Mesothelial cell of epicardium (in vitro differentiated cells): ENCODE data around the gene FOXE3. TPM values are rescaled to one million over a fixed set of nuclear protein-coding genes. Genes with fewer than 3 reads are reported as not detected.

Experiments used
- DNase-seq, 2 experiments: peaks; one replicate each; pipeline ENCODE4 v3.0.0; 2021; ENCODE audit warnings: low spot score in 2 of 2; ENCODE audit not compliant: unreplicated experiment in 2 of 2
- H3K27ac Mint-ChIP-seq: 2 replicates; pipeline ENCODE4 v1.8.0; 2021; ENCODE audit warnings: mixed read lengths
- H3K27me3 Mint-ChIP-seq: 2 replicates; pipeline ENCODE4 v1.8.0; 2021; ENCODE audit warnings: low read depth, mixed read lengths
- H3K36me3 Mint-ChIP-seq: 2 replicates; pipeline ENCODE4 v1.8.0; 2021; ENCODE audit warnings: mixed read lengths
- H3K4me1 Mint-ChIP-seq: 2 replicates; pipeline ENCODE4 v1.8.0; 2021; ENCODE audit warnings: mixed read lengths
- H3K4me3 Mint-ChIP-seq: 2 replicates; pipeline ENCODE4 v1.8.0; 2021; ENCODE audit warnings: mild to moderate bottlenecking, moderate library complexity, mixed read lengths
- H3K9me3 Mint-ChIP-seq: 2 replicates; pipeline ENCODE4 v1.8.0; 2021; ENCODE audit warnings: mixed read lengths
- CTCF ChIP-seq: fragments of 200-600 bp; sonication (generic); IDR thresholded peaks from one replicate; pipeline ENCODE4 v1.5.0; 2021; ENCODE audit warnings: antibody characterized with exemption; ENCODE audit not compliant: unreplicated experiment
- total RNA-seq: library from RNA; stranded (reverse); gene quantifications from 3 replicates; pipeline ENCODE4 v1.2.1, GENCODE V29; 2021

Gene FOXE3
- total RNA-seq, 1 donor from 2014 or later = not detected

DNA sequence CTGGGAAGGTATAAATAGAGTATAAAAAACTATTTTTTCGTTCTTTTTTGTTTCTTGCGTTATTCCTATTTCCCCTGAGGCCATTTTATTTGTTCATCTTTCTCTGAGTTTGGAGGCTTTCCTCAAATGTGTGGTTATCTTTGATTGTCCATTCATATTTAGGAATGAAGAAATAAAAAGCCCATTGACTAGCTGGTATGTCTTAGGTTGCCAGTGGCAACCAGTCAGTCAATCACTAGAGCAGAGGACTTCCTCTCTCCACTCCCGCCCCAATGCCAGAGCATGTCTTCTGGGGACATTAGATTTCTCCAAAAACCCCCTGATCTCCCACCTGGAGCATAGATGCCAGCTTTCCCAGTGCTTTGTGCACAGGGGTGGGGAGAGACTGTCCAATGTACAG lies 20.7 kb upstream of the FOXE3 start:
- H3K27me3 Mint-ChIP-seq = peaks cover 63% of the 10 kb centered on the region

GRCh38 chr1:47396671-47397196 lies 19.4 kb upstream of the FOXE3 start:
- Mint-ChIP-seq H3K9me3 (no peaks in the 10 kb centered on the region), H3K27ac (no peak overlapping the region), H3K36me3 (no peaks in the 10 kb centered on the region), H3K4me3 (no peak overlapping the region), H3K27me3 (peaks cover 71% of the 10 kb centered on the region), H3K4me1 (peaks cover 3% of the 10 kb centered on the region)
- TF ChIP-seq CTCF = no peak
- DNase-seq = no peak

More for the DNA sequence above, 20.7 kb upstream of the FOXE3 start:
- Mint-ChIP-seq H3K9me3 (no peaks in the 10 kb centered on the region), H3K4me3 (no peak overlapping the region), H3K36me3 (no peaks in the 10 kb centered on the region), H3K27ac (no peak overlapping the region), H3K4me1 (peaks cover 3% of the 10 kb centered on the region)
- DNase-seq = no peak
- no peak for TF ChIP-seq CTCF

DNA sequence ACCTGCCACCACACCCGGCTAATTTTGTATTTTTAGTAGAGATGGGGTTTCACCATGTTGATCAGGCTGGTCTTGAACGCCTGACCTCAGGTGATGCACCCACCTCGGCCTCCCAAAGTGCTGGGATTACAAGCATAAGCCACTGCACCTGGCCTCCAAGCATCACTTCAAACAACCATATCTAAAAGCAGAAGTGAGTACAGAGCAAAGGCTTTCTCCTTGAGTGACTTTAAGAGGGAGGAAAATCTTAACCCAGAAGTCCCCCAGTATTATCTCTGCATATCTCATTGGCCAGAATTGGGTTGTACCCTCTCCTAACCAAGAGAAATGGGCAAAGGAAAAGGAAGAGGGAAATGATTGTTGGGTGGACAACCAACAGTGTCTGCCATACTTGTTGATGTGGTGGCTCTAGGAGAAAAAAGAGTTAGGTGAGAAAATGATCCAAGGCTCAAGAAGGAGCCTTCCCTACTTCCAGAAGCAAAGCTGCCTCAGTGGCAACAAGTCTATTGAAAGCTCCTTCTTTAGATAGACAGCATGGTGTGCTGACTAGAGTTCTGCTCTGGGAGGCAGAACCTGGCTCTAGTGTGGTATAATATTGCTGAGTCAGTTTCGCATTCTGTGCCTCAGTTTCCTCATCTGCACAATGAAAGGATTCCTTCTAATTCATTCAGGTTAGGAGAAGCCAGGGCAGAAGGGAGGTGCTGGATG lies 16.8 kb upstream of the FOXE3 start:
- no peak overlapping the region for H3K27ac Mint-ChIP-seq
- H3K4me1 Mint-ChIP-seq = no peaks in the 10 kb centered on the region
- no peak for TF ChIP-seq CTCF
- H3K9me3 Mint-ChIP-seq = no peaks in the 10 kb centered on the region
- peaks cover 70% of the 10 kb centered on the region for H3K27me3 Mint-ChIP-seq
- no peaks in the 10 kb centered on the region for H3K36me3 Mint-ChIP-seq
- no peak for DNase-seq
- no peak overlapping the region for H3K4me3 Mint-ChIP-seq

GRCh38 chr1:47399846-47400155 lies 16.3 kb upstream of the FOXE3 start:
- TF ChIP-seq CTCF = no peak
- H3K4me3 Mint-ChIP-seq = no peak overlapping the region
- H3K9me3 Mint-ChIP-seq = no peaks in the 10 kb centered on the region
- no peaks in the 10 kb centered on the region for H3K4me1 Mint-ChIP-seq
- no peak for DNase-seq
- H3K27me3 Mint-ChIP-seq = peaks cover 65% of the 10 kb centered on the region
- H3K36me3 Mint-ChIP-seq = no peaks in the 10 kb centered on the region
- H3K27ac Mint-ChIP-seq = no peak overlapping the region

DNA sequence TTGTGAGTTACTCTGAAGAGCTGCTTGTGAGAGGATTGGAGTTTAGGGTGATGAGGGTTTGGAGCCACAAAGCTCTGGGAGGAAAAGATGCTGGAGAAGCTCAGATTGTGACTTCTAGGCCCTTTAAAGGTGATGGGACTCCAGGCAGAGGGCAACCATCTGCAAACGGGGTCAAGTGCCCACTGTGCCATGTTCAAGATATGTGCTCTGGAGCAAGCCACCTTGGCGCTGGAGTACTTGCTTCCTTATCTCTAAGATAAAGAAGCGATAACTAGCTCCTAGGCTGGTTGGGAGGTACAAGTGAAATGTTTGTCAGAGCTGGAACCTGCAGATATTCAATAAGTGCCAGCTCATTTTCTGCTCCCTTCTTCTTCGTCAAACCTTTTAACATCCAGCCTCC lies 14.3 kb upstream of the FOXE3 start:
- no peaks in the 10 kb centered on the region for H3K9me3 Mint-ChIP-seq
- H3K27me3 Mint-ChIP-seq = peaks cover 55% of the 10 kb centered on the region
- H3K4me3 Mint-ChIP-seq = no peak overlapping the region
- peaks cover 4% of the 10 kb centered on the region for H3K4me1 Mint-ChIP-seq
- no peak overlapping the region for H3K27ac Mint-ChIP-seq
- no peak for TF ChIP-seq CTCF
- no peak for DNase-seq
- no peaks in the 10 kb centered on the region for H3K36me3 Mint-ChIP-seq
